Small intestine (tissue), 7 donors: Measurements from ENCODE around the gene SLC43A1. TPM values are rescaled to one million over a fixed set of nuclear protein-coding genes. Genes with fewer than 3 reads are reported as not detected.

Source experiments
- DNase-seq, 2 donors: peaks; one replicate each; pipeline versions ENCODE4 v3.0.0 to v3.0.0-alpha.2; 2013
- FAIRE-seq: peaks from 2 replicates; lab custom pipeline; 2012; peaks lifted over from hg19 to GRCh38; lab: Jason Lieb, UNC
- H3K27ac ChIP-seq, 3 donors: one replicate each; pipeline ENCODE4 v1.5.1; 2013; ENCODE audit warnings: low read length in 2 of 3, mild to moderate bottlenecking in 2 of 3, control low read depth in 1 of 3, inconsistent platforms in 1 of 3, low read depth in 1 of 3, moderate library complexity in 1 of 3
- H3K27me3 ChIP-seq, 3 donors: one replicate each; pipeline ENCODE4 v1.6.1; 2013; ENCODE audit warnings: low read length in 3 of 3, inconsistent platforms in 1 of 3; ENCODE audit not compliant: control insufficient read depth in 3 of 3, insufficient read depth in 3 of 3
- H3K36me3 ChIP-seq, 3 donors: one replicate each; pipeline ENCODE4 v1.6.1; 2013; ENCODE audit warnings: low read length in 3 of 3, inconsistent platforms in 1 of 3, low read depth in 1 of 3, mild to moderate bottlenecking in 1 of 3, moderate library complexity in 1 of 3; ENCODE audit not compliant: control insufficient read depth in 3 of 3, insufficient read depth in 2 of 3
- H3K4me1 ChIP-seq, 3 donors: one replicate each; pipeline ENCODE4 v1.6.1; 2013; ENCODE audit warnings: low read length in 2 of 3, inconsistent platforms in 1 of 3, low read depth in 1 of 3, mild to moderate bottlenecking in 1 of 3, moderate library complexity in 1 of 3; ENCODE audit not compliant: control insufficient read depth in 3 of 3, insufficient read depth in 2 of 3
- H3K4me3 ChIP-seq, 3 donors: one replicate each; pipeline ENCODE4 v1.5.1; 2013; ENCODE audit warnings: low read length in 3 of 3, control low read depth in 1 of 3, inconsistent platforms in 1 of 3, low read depth in 1 of 3, mild to moderate bottlenecking in 1 of 3, moderate library complexity in 1 of 3
- H3K9me3 ChIP-seq, 2 donors: one replicate each; pipeline ENCODE4 v1.6.1; 2013; ENCODE audit warnings: low read depth in 1 of 2, low read length in 1 of 2; ENCODE audit not compliant: control insufficient read depth in 2 of 2, insufficient read depth in 1 of 2
- WGBS, 3 donors: extraction: QIAGEN DNeasy Blood & Tissue Kit; methylation state at CpG; one replicate each; pipeline ENCODE4 v1.1.7; 2013; 5-methylcytosine and 5-hydroxymethylcytosine counted together
- polyA plus RNA-seq, 4 donors: library from polyadenylated mRNA; stranded (reverse) in 3 of 4; unstranded in 1 of 4; fragments of 200-250 nt in 3 of 4; fragments of 120-200 nt in 1 of 4; gene quantifications; one replicate each; pipeline versions ENCODE4 v1.2.1 to v1.2.3, GENCODE V29; 2013
- donor health status: healthy with polysubstance abuse.
- donor health status: control.
- donor health status: control.
- donor health status: Bipolar disorder and iron deficiency.
- donor health status: healthy.

The SLC43A1 gene
- polyA plus RNA-seq, 4 donors = 0.67 to 25.0 (median 7.9) TPM

GRCh38 chr11:57481915-57482781 lies 33.4 kb downstream of the SLC43A1 start:
- peak overlapping the region in 1 of 3 donors; percentile 30 for H3K4me3 ChIP-seq
- no peak for FAIRE-seq

GRCh38 chr11:57481315-57481714 lies 34.2 kb downstream of the SLC43A1 start:
- Histone ChIP-seq H3K27ac (no peak overlapping the region), H3K27me3 (peaks cover 0 to 45% (median 0%) of the 10 kb centered on the region in 3 donors), H3K36me3 (peaks cover 0 to 22% (median 3%) of the 10 kb centered on the region in 3 donors), H3K4me3 (no peak overlapping the region), H3K4me1 (peaks cover 0 to 5% (median 0%) of the 10 kb centered on the region in 3 donors), H3K9me3 (no peaks in the 10 kb centered on the region)
- FAIRE-seq = no peak
- no peak for DNase-seq
- WGBS, 3 donors = 44 to 59% (median 51%) methylated on average over 2 of the region's 2 CpGs

More at GRCh38 chr11:57481915-57482781, 33.4 kb downstream of the SLC43A1 start:
- 25 to 47% (median 26%) methylated on average over 39 to 44 of the region's 44 CpGs for WGBS, 3 donors
- peaks cover 0 to 5% (median 0%) of the 10 kb centered on the region in 3 donors for H3K4me1 ChIP-seq
- peaks cover 0 to 38% (median 0%) of the 10 kb centered on the region in 3 donors for H3K27me3 ChIP-seq
- DNase-seq = no peak
- H3K27ac ChIP-seq = no peak overlapping the region
- no peaks in the 10 kb centered on the region for H3K9me3 ChIP-seq
- H3K36me3 ChIP-seq = peaks cover 0 to 25% (median 3%) of the 10 kb centered on the region in 3 donors

GRCh38 chr11:57480409-57481137 lies 34.9 kb downstream of the SLC43A1 start:
- FAIRE-seq (no peak), DNase-seq (peak; percentile 58 to 65)
- WGBS, 3 donors = 26 to 32% (median 32%) methylated on average over 9 of the region's 9 CpGs
- Histone ChIP-seq H3K4me3 (no peak overlapping the region), H3K27me3 (peaks cover 0 to 51% (median 0%) of the 10 kb centered on the region in 3 donors), H3K9me3 (no peaks in the 10 kb centered on the region), H3K36me3 (peaks cover 0 to 17% (median 0%) of the 10 kb centered on the region in 3 donors), H3K4me1 (peaks cover 3 to 11% (median 5%) of the 10 kb centered on the region in 3 donors), H3K27ac (no peak overlapping the region)

GRCh38 chr11:57479911-57480310 lies 35.6 kb downstream of the SLC43A1 start:
- FAIRE-seq = no peak

GRCh38 chr11:57479021-57479663 lies 36.4 kb downstream of the SLC43A1 start:
- Histone ChIP-seq H3K27me3 (peaks cover 0 to 63% (median 0%) of the 10 kb centered on the region in 3 donors), H3K36me3 (peaks cover 0 to 3% (median 0%) of the 10 kb centered on the region in 3 donors), H3K4me3 (no peak overlapping the region), H3K9me3 (no peaks in the 10 kb centered on the region), H3K4me1 (peaks cover 3 to 11% (median 5%) of the 10 kb centered on the region in 3 donors), H3K27ac (no peak overlapping the region)
- 52 to 70% (median 67%) methylated on average over 11 of the region's 11 CpGs for WGBS, 3 donors
- DNase-seq (no peak), FAIRE-seq (no peak)

More at GRCh38 chr11:57479911-57480310, 35.6 kb downstream of the SLC43A1 start:
- H3K4me1 ChIP-seq = peaks cover 3 to 11% (median 5%) of the 10 kb centered on the region in 3 donors
- H3K27me3 ChIP-seq = peaks cover 0 to 58% (median 0%) of the 10 kb centered on the region in 3 donors
- whole genome bisulfite sequencing, 3 donors = 26 to 38% (median 32%) methylated on average over 4 of the region's 4 CpGs
- H3K36me3 ChIP-seq = peaks cover 0 to 10% (median 0%) of the 10 kb centered on the region in 3 donors
- no peaks in the 10 kb centered on the region for H3K9me3 ChIP-seq
- no peak for DNase-seq
- H3K4me3 ChIP-seq = no peak overlapping the region
- H3K27ac ChIP-seq = no peak overlapping the region

- Histone ChIP-seq H3K27me3 (peaks cover 0 to 54% (median 0%) of the 10 kb centered on the region in 3 donors), H3K9me3 (no peaks in the 10 kb centered on the region), H3K4me3 (no peak overlapping the region), H3K36me3 (no peaks in the 10 kb centered on the region), H3K27ac (no peak overlapping the region), H3K4me1 (peaks cover 3 to 6% (median 5%) of the 10 kb centered on the region in 3 donors)
- FAIRE-seq (no peak), DNase-seq (no peak)
- 56 to 80% (median 62%) methylated on average over 11 of the region's 11 CpGs for WGBS, 3 donors
Measured at GRCh38 chr11:57477507-57478189, 37.9 kb downstream of the SLC43A1 start.

- 12 to 22% (median 12%) methylated on average over 13 to 27 of the region's 27 CpGs for WGBS, 3 donors
Measured at GRCh38 chr11:57476757-57477506, 38.6 kb downstream of the SLC43A1 start.

More at GRCh38 chr11:57476757-57477506, 38.6 kb downstream of the SLC43A1 start:
- Histone ChIP-seq H3K36me3 (no peaks in the 10 kb centered on the region), H3K27me3 (peaks cover 0 to 47% (median 0%) of the 10 kb centered on the region in 3 donors), H3K27ac (no peak overlapping the region), H3K4me3 (peak overlapping the region; percentile 19 to 53 (median 24)), H3K4me1 (peaks cover 3 to 6% (median 5%) of the 10 kb centered on the region in 3 donors), H3K9me3 (no peaks in the 10 kb centered on the region)
- no peak for FAIRE-seq
- DNase-seq = peak; percentile 35 to 63
